ENCODE data around the gene ATP11B. TPM values are rescaled to one million over a fixed set of nuclear protein-coding genes. Genes with fewer than 3 reads are reported as not detected.

ATP11B gene
- total and polyA plus RNA-seq, 9 of the 15 experiments (the other 6 are each of a cell fraction or from before 2014, with no cell fraction given): 11.9 to 68.7 (median 41.8) TPM

GRCh38 chr3:182937293-182938051 lies 144.2 kb downstream of the ATP11B start (continued):
- TF ChIP-seq SMAD4 (CRISPR knock-in tag; conservative IDR thresholded peaks at IDR 0.05): peak; percentile 89
- TF ChIP-seq KLF6 (CRISPR knock-in tag; IDR thresholded peaks at IDR 0.05; ENCODE audit: borderline replicate concordance): 0 out of 2 replicates have a peak, but pooled peaks have one; percentile 17
- TF ChIP-seq ZNF146 (CRISPR knock-in tag; IDR thresholded peaks at IDR 0.05; ENCODE audit: unreplicated experiment): peak; percentile 10
- no peak for TF ChIP-seq ZNF3 (CRISPR knock-in tag; IDR thresholded peaks at IDR 0.05)
- peak in 1 of 2 experiments; percentile 89; a peak in 2 of 4 replicates for TF ChIP-seq TBL1XR1 (IDR thresholded peaks at IDR 0.05; ENCODE audit: low read length in 2 of 2)
- no peak for TF ChIP-seq L3MBTL2 (IDR thresholded peaks at IDR 0.05)
- no peak for TF ChIP-seq ARNT (IDR thresholded peaks at IDR 0.05)
- peak; percentile 87 for TF ChIP-seq HES1 (IDR thresholded peaks at IDR 0.05; ENCODE audit: low read depth)
- TF ChIP-seq ZNF79 (CRISPR knock-in tag; IDR thresholded peaks at IDR 0.05; ENCODE audit: low read depth): no peak
- no peak for TF ChIP-seq MYC (IDR thresholded peaks at IDR 0.05; ENCODE audit: low read depth, low read length)
- TF ChIP-seq MYC (CRISPR knock-in tag; IDR thresholded peaks at IDR 0.05; ENCODE audit: borderline replicate concordance, low read depth): no peak
- TF ChIP-seq CCNT2 (IDR thresholded peaks at IDR 0.05; ENCODE audit: borderline replicate concordance, extremely low read depth, insufficient read length, low read depth, low read length): peak; percentile 71
- no peak for TF ChIP-seq XRCC4 (IDR thresholded peaks at IDR 0.05; ENCODE audit: extremely low read depth, insufficient read depth, insufficient read length)
- TF ChIP-seq ZNF280A (IDR thresholded peaks at IDR 0.05; ENCODE audit: low read depth, partially characterized antibody): no peak
- TF ChIP-seq RUNX1 (IDR thresholded peaks at IDR 0.05; ENCODE audit: low read depth): peak; percentile 85; the same call in 1 of the 2 replicates
- peak; percentile 22; the same call in 1 of the 2 replicates for TF ChIP-seq ATF4 (CRISPR knock-in tag; IDR thresholded peaks at IDR 0.05)
- peak; percentile 67 for TF ChIP-seq HMGN3 (IDR thresholded peaks at IDR 0.05; ENCODE audit: borderline replicate concordance, extremely low read depth, insufficient read length, low read depth, low read length)
- peak; percentile 99 for TF ChIP-seq HDAC2 (IDR thresholded peaks at IDR 0.05)
- TF ChIP-seq ETV5 (CRISPR knock-in tag; IDR thresholded peaks at IDR 0.05; ENCODE audit: low read depth): peak; percentile 74; the same call in 1 of the 2 replicates
- TF ChIP-seq TEAD2 (tag; IDR thresholded peaks at IDR 0.05): no peak
- peak; percentile 46; the same call in 1 of the 2 replicates for TF ChIP-seq CREB1 (IDR thresholded peaks at IDR 0.05)
- no peak for TF ChIP-seq CREB1 (CRISPR knock-in tag; IDR thresholded peaks at IDR 0.05)
- TF ChIP-seq HDAC1 (IDR thresholded peaks at IDR 0.05): peak; percentile 48 to 99; a peak in 3 of 4 replicates
- 0 out of 2 replicates have a peak, but pooled peaks have one; percentile 32 for TF ChIP-seq PKNOX1 (IDR thresholded peaks at IDR 0.05)
- TF ChIP-seq SMARCA4 (IDR thresholded peaks at IDR 0.05): peak; percentile 88
- TF ChIP-seq LEF1 (IDR thresholded peaks at IDR 0.05): 0 out of 2 replicates have a peak, but pooled peaks have one; percentile 49
